Left cardiac atrium (tissue), 4 donors: Measurements from ENCODE around the gene LAMC3. TPM values are rescaled to one million over a fixed set of nuclear protein-coding genes. Genes with fewer than 3 reads are reported as not detected.

Experiments
- ATAC-seq, 2 donors: fragments of 200-7000 bp; cut with Tn5 transposase; one replicate each; pipeline ENCODE4 v1.9.1; 2020; ENCODE audit warnings: mild to moderate bottlenecking in 2 of 2, moderate library complexity in 2 of 2
- DNase-seq: peaks from one replicate; pipeline ENCODE4 v3.0.0-alpha.2; 2020
- intact Hi-C, 2 donors: fragments of 100-400 bp; cut with DNase I; formaldehyde crosslinking; loops; one replicate each; pipeline versions ENCODE4 v1.14.1 to v1.15.1; 2022 to 2023
- total RNA-seq, 2 donors: library from RNA; stranded (reverse); fragmentation: NEBNext Ultra II Directional; extraction: Animal tissue kit (Norgen Biotek cat#: 25700); gene quantifications; one replicate each; pipeline ENCODE4 v1.2.1, GENCODE V29; 2021
- donor health status: DM: no; HTN: yes; CAD: no.
- donor health status: DM: no; HTN: yes; CAD: no; lungs with severe emphysema.
- donor health status: DM: yes; HTN: yes; CAD: no.
- donor health status: Dilated cardiomyopathy.

LAMC3 gene
- total RNA-seq, 2 donors from 2014 or later, result 0.29 to 1.1 TPM

DNA sequence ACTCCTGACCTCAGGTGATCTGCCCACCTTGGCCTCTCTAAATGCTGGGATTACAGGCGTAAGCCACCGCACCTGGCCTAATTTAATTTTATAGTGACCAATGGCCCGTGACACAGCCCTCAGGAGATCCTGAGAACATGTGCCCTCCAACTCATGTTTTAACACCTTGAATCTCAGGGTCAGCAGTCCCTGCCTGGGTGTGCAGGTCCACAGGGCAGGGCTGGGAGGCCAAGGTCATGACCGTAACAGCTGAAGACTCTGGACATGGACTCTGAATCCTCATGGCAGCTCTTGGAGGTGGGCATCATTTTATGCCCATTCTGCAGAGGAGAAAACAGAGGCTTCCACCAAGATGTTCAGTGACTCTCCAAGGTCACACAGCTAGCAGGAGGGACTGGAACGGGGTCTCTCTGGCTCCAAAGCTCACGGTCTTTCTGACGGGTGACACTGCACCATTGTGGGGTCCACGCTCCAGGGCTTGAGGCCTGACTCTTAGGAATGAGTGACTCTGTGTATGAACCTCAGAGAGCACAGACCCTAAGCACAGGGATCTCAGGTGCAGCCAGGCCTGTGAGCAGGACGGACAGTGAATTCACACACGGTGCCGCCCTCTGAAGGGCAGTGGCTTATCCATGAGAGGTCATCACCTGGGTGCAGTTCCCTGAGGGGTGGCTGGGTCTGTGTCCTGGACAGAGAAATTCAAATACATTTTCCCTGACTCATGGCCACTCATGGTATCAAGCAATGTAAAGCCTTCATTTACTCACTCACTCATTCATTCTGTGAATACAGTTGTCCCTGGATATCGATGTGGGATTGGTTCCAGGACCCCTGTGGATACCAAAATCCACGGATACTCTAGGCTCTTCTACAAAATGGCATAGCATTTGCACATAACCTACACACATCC lies 32.8 kb upstream of the LAMC3 start:
- no peak for DNase-seq
- intact Hi-C loops, result no loop called here
- ATAC-seq, result no peak

DNA sequence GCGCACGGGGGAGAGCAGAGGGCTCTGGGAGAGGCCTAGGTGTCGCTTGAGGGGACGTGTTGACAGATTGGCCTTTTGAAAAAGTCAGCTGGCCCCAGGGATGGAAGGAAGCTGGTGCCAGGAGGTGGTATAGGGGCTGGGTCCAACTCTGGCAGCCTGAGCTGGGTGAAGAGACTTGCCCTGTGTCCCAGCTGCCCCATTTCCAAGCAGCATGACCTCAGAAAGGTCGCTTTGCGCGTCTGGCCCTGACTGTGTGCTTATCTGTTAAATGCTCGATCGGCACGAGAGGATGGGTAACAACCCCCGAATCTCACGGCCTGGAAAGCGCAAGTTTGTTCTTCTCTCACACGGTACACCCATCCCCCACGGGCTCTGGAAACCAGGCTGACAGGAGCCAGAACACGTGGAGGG lies 31.2 kb upstream of the LAMC3 start:
- intact Hi-C loops, result no loop called here
- peak; percentile 58 for DNase-seq
- ATAC-seq, result peak; percentile 84 to 93

DNA sequence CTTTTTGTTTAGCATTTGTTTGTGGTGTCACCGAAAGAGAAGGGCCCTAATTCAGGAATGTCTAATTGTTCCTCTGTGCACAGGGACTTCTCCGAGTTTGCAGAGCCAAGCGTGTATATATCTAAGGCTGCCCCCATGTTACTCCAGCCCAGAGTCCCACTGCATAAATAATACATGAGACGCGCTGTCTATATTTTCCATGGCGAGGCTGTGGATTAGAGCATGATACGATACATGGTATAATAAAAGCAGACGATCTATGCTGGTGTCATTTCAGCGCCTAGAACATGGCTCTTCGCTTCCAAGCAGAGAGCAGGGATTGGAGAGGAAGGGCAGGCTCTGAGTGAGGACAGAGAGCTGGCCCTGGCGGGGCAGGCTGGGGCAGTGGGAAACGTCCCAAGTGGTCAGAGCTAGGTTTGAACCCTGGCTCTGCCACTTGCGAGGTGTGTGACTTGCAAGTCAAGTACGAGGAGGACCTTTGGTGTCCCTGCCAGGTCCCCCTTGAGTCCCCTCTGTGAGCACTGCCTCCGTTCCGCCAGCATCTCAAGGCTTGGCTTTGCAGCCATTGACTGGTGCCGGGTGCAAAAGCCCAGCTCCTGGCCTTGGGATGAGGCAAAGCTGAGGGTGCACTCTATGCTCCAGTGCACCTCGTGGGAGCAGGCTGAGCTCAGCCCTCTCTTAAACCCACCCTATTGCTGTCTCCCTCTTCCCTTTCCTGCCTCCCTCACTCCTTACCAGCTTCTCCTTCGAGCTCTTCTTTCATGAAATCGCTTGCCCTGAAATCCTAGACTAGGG lies 29.2 kb upstream of the LAMC3 start:
- DNase-seq, result no peak
- ATAC-seq, result no peak
- intact Hi-C loops, result no loop called here

DNA sequence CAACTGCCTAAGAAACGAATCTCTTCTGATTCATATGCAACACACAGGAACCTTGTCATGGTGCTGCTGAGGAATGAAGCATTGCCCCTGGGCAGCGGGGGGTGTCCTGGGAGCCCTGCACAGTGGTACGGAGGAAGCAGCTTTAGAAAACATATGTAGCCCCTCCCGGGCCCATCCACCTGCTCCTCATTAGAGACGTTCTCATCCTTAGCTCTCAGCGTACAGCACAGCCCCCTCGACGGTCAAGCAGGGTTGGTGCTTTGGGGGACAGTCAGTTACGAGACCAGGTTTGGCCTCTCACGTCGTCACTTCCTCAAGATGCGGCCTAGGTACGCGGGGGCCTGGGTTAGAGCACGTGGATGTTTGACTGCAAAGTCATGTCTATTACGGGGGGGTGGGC lies 28.4 kb upstream of the LAMC3 start:
- intact Hi-C loops, result no loop called here
- no peak for ATAC-seq
- no peak for DNase-seq

DNA sequence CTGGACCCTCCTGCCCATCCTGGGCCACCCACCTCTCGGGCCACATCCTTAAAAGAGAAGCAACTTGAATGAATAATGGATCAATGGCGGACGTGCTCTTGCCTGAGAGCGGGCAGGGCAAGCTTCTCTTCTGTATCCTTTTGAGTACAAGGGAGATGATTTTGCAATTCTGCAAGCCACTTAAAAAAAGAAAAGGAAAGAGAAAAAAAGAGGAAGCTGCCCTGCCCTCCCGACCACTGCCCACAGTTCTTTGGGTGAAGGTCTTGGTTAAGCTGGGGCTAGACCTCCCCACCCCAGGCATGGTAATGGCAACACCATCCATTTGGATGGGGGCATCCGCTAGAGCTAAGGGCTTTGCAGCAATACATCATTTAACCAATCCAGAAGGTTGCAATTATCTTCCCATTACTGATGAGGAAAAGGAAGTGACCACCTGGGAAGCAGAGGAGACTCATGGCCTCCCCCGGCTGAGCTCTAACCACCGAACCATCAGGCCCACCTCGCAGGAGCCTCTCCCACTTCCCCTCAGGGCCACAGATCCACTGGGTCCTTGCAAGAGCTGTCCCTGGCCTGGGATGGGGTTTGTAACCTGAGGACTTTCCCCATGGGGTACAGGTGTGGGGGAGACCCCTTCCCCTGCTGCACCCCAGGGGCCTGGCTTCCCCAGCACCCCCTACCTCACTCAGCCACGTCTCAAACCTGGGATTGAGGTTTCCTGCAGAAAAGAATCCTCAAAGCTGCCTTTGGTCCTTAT lies 27.8 kb upstream of the LAMC3 start:
- intact Hi-C loops, result no loop called here
- DNase-seq, result no peak
- no peak for ATAC-seq

DNA sequence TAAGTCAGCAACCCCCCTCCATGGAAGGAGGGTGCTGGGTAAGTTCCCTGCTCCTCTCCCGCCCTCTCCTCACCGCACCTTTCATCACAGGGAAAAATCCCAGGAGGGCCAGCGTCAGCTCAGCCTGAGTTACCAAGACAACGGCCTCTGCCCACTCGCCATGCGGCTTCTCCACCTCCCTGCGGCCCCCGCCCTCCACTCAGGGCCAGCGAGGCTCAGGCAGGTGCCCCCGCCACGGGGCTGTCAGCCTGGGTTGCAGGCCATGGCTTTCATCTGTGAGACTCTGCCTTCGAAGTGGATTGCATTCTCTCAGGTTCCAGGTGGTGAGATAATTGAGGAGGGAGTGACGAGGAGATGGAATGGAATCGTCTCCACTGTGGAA lies 27.2 kb upstream of the LAMC3 start:
- DNase-seq, result no peak
- intact Hi-C loops, result no loop called here
- ATAC-seq, result no peak

DNA sequence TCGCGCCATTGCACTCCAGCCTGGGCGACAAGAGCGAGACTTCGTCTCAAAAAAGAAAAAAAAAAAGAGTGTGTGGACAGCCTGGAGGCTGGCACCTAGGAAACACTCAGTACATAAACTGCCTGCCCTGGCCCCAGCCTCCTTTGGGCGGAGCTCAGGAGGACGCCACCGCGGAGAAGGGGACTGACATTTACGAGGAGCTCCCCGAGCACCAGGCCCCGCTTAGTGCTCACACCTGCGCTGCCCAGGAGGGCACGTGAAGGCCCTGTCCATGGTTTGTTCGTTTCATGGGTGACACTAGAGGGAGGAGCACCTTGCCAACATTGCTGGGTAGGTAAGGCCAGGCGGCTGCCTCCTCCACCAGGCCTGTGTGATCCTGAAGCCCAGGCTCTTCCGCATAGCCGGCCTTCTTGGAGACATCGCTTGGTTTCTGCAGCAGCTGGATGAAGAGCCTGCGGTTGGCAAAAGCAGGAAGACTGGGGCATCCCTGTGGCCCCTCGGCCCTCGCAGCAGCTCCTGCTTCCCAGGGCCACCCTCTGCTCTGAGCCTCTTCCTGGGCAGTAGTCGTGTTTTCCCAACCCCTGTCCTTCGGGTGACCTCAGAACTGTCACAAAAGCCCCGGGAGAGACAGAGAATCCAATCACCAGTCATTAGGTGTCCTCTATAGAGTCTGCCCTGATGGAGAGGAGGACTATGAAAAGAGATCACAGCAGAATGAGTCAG lies 26.2 kb upstream of the LAMC3 start:
- no peak for ATAC-seq
- intact Hi-C loops, result no loop called here
- no peak for DNase-seq

DNA sequence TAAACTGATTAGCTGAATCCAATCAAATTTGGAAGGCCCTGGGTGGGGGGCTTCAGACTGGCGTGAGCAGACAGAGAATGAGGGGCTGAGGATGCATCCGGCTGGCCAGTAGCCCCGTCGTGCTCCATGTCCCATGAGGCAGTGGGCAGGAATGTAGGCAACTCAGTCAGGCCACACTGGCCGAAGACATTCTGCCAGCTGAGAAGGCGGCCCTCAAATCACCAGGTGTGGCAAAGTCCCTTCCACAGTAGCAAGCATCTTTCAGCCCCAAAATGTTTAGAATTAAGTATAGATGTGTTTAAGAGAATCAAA lies 25.7 kb upstream of the LAMC3 start:
- ATAC-seq (no peak), DNase-seq (no peak)
- intact Hi-C loops, result no loop called here

DNA sequence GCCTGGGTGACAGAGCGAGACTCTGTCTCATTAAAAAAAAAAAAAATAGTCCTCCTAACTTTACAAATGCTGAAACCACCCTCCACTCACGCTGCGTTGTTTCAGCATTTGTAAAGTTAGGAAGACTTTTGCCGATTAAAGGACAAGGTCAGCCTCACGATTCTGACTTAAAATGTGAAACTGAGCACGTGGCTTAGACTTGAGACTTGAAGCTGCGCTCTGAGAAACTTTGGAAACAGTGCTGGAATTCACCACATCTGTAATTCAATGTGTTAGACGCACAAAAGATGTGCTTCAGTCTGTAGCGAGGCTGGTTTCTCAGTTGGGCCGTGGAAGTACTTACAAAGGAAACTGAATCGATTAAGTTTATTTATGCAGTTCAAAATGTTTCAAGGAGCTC lies 25.0 kb upstream of the LAMC3 start:
- intact Hi-C loops, result no loop called here
- DNase-seq (no peak), ATAC-seq (no peak)

DNA sequence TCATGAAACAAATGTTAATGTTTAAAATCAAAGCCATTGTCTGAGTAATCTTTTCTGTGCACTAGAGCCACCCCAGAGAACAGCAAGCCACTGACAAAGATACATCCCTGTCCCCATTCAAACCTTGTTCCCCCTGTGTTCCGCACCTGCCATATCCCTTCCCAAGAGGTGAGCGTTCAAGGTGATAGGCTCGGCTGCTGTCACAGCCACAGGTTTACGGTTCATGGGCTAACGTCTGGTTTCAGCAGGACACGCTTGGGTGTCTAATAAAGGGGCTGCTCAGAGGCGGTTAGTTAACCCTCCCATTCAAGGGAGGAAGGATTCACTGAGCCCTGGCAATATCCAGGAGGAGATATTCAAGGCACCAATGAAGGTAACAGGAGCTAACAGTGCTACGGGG lies 24.5 kb upstream of the LAMC3 start:
- ATAC-seq (no peak), DNase-seq (no peak)
- intact Hi-C loops, result no loop called here

DNA sequence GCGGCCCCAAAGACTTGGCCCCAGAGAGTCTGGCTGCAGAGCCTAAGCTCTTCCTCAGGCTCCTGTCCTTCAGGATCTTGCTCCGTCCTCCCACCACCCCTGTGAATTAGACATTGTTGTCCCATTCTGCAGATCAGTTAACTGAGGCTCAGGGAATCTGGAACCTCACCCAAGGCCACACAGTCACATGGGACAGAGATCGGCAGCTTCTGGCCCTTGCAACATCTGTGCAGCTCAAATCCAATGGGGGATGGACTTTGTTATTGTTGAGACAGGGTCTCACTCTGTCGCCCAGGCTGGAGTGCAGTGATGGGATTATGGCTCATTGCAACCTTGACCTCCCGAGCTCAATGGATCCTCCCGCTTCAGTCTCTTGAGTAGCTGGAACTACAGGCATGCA lies 23.9 kb upstream of the LAMC3 start:
- ATAC-seq, result no peak
- intact Hi-C loops, result no loop called here
- no peak for DNase-seq

DNA sequence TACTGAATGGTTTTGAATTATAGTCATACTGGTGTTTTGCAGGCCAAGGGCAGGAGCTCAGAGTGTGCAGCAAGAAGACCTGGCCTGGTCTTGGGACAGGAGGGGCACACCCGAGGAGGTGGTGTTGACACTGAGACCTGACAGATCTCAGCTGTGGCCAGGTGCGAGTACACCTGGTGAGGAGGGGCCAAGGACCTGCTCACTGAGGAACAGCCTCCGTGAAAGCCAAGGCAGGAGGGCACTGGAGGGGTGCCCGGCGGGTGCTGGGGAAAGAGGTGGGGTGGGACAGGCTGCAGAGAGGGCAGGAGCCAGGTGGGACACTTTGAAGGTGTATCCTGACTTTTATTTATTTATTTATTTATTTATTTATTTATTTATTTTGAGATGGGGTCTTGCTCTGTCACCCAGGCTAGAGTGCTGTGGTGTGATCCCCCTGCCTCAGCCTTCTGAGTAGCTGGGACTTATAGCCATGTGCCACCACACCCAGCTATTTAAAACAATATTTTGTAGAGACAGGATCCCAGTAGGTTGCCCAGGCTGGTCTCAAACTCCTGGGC lies 23.3 kb upstream of the LAMC3 start:
- ATAC-seq, result no peak
- intact Hi-C loops, result no loop called here
- no peak for DNase-seq

DNA sequence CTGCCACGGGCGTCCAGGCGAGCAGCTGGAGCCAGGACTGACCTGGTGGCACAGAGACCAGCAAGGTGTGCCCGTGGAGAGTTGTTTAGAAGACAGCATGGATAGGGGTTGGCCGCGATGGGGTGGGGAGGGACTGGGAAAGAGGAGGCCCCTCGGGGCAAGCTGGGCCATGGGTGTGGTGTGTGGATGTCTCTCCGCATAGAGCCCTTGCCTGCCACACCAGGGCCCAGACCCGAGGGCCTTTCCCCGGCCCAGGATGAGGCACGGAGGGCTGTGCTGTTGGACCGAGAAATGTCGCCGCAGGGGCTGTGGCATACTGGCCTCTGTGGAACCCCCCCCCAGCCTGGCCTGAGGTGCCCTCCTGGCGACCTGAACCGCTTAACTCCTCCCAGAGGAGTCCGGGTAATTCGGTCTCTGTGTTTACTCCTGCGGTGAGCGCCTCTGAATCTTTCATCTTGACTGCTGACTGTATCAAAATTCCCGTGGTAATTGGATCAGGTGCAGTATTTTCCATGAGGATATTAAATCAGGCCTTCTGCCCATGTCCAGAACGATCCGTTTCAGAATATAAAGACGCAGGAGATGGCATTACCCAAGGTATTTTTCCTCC lies 22.5 kb upstream of the LAMC3 start:
- intact Hi-C loops, result no loop called here
- no peak for ATAC-seq
- DNase-seq, result no peak

DNA sequence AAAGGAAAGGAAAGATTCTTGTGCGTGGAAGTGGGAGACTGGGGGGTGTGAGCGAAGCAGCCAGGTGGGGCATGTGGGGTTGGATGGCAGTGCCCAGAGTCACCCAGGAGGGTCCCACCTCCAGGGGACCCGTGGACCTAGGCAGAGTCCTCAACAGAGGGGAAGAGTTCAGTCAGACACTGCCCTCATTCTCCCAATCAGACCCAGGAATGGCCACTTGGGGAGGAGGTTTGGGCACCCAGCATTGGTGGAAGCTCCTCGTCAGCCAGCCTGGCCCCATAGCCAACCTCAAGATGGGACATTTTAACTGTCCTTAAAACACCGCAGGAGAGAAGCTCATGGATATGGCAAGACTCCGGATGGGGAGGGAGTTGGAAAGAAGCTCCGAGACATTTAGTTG lies 21.9 kb upstream of the LAMC3 start:
- no peak for ATAC-seq
- intact Hi-C loops, result no loop called here

DNA sequence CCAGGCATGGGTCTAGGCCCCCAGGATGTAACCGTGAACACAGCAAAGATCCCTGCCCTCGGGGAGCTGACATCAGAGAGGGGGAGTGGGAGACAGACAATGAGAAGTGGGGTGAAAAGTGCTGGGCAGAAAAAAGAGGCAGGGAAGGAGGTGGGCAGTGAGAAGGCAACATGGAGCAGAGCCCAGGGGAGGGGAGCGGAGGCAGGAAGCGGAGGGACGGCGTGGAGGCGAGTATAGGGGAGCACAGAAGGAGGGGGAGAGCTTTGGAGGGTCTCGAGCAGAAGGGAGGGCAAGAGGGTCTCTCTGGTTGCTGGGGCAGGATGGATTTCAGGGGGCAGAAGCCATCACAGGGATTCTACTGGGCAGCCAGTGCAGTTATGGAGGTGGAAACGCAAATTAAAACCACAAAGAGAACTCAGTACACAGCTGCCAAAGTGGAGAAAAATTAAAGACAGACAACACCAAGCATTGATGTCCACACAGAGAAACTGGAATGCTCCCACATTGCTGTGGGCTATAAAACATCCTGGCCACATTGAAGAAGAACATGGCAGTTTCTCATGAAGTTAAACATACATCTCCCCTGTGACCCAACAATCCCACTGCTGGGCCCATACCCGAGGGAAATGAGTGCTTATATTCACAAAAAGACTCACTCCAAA lies 21.1 kb upstream of the LAMC3 start:
- ATAC-seq, result no peak
- intact Hi-C loops, result no loop called here

More for the DNA sequence above, 21.9 kb upstream of the LAMC3 start:
- DNase-seq, result no peak

DNA sequence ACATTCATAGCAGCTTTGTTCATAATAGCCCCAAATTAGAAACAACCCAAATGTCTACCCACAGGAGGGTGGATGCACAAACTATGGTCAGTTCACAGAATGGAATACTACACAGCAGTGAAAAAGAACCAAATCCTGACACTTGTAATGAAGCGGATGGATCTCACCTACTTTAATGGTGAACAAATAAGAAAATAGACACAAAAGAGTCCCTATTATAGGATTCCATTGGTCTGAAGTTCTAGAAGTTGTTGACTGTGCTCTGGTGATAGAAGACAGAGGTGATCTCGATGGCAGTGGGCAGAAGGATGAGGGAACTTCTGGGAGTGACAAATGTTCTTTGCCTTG lies 20.6 kb upstream of the LAMC3 start:
- ATAC-seq, result no peak
- DNase-seq, result no peak
- intact Hi-C loops, result no loop called here

More for the DNA sequence above, 21.1 kb upstream of the LAMC3 start:
- DNase-seq, result no peak

DNA sequence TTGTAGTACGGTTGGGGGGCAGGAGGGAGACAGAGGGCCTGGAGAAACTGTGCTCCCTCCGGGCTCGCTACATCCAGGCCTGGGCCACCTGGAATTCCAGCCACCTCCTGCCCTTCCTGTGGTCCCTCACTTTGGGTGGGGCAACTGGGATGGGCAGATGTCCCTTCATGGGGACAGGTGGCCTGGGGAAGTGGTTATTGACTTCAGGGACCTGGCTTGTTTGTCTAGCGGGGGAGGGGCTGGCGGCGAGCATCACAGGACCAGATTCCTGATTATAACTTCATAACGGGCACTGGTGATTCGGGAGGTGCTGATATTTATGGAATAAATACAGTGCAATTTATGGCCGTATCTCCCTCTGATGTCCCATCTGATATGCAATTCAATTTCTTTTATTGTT lies 20.1 kb upstream of the LAMC3 start:
- intact Hi-C loops, result no loop called here
- DNase-seq (no peak), ATAC-seq (no peak)

DNA sequence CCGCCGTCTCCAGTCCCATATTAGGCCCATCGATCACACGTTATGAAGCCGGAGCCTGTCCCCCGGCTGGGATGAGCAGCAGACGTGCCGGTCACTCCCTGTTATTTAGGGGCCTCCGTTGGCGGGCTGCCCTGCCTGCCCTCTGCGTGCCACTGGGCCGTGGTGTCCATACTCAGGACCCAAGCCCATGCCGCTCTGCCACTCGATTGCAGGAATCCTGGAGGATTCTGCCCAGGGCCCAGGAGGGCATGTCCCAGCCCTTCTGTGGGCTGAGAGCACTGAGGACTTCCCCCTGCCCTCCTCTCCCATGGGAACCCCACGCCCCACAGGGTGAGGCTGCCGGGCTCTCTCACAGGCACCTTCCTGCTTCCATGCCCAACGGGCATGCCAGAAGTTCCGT lies 19.6 kb upstream of the LAMC3 start:
- no peak for DNase-seq
- intact Hi-C loops, result no loop called here
- no peak for ATAC-seq
